GM23248 (cell line): ENCODE data around the gene ZFP2. TPM values are rescaled to one million over a fixed set of nuclear protein-coding genes. Genes with fewer than 3 reads are reported as not detected.

ENCODE experiments used
- DNase-seq: peaks from one replicate; pipeline ENCODE4 v3.0.0-alpha.2; 2015
- H2AFZ ChIP-seq: fragments of 200-600 bp; sonication (generic); 2 replicates; pipeline ENCODE4 v1.6.1; 2016; ENCODE audit warnings: antibody characterized with exemption
- H3F3A ChIP-seq: fragments of 200-600 bp; sonication (generic); 2 replicates; pipeline ENCODE4 v1.6.1; 2016; ENCODE audit warnings: mild to moderate bottlenecking, antibody characterized with exemption, mixed run types; ENCODE audit not compliant: insufficient read depth
- H3K27ac ChIP-seq: fragments of 200-600 bp; sonication (generic); 2 replicates; pipeline ENCODE4 v1.5.1; 2016; ENCODE audit warnings: mild to moderate bottlenecking
- H3K27me3 ChIP-seq: fragments of 200-600 bp; sonication (generic); replicated peaks from 2 replicates; pipeline ENCODE4 v1.6.1; 2016; ENCODE audit warnings: mild to moderate bottlenecking; ENCODE audit not compliant: insufficient read depth
- H3K36me3 ChIP-seq: fragments of 200-600 bp; sonication (generic); 2 replicates; pipeline ENCODE4 v1.6.1; 2016; ENCODE audit warnings: low read depth, mild to moderate bottlenecking
- H3K4me1 ChIP-seq: fragments of 200-600 bp; sonication (generic); 2 replicates; pipeline ENCODE4 v1.6.1; 2016; ENCODE audit warnings: mild to moderate bottlenecking; ENCODE audit not compliant: insufficient read depth
- H3K4me2 ChIP-seq: fragments of 200-600 bp; sonication (generic); one replicate; pipeline ENCODE4 v1.6.1; 2016; ENCODE audit warnings: mild to moderate bottlenecking; ENCODE audit not compliant: unreplicated experiment
- H3K4me3 ChIP-seq: fragments of 200-600 bp; sonication (generic); 2 replicates; pipeline ENCODE4 v1.5.1; 2016; ENCODE audit warnings: mild to moderate bottlenecking
- H3K79me2 ChIP-seq: fragments of 200-600 bp; sonication (generic); 2 replicates; pipeline ENCODE4 v1.6.1; 2016; ENCODE audit warnings: mild to moderate bottlenecking; ENCODE audit not compliant: insufficient read depth
- H3K9ac ChIP-seq: fragments of 200-600 bp; sonication (generic); 2 replicates; pipeline ENCODE4 v1.6.1; 2016; ENCODE audit warnings: mild to moderate bottlenecking
- H3K9me2 ChIP-seq: fragments of 200-600 bp; sonication (generic); 2 replicates; pipeline ENCODE4 v1.6.1; 2016; ENCODE audit warnings: mixed run types, mild to moderate bottlenecking, moderate library complexity; ENCODE audit not compliant: insufficient read depth
- H3K9me3 ChIP-seq: fragments of 200-600 bp; sonication (generic); one replicate; pipeline ENCODE4 v1.6.1; 2017; ENCODE audit warnings: low read depth
- H4K20me1 ChIP-seq: fragments of 200-600 bp; sonication (generic); 2 replicates; pipeline ENCODE4 v1.6.0; 2016; ENCODE audit not compliant: insufficient read depth
- EZH2 ChIP-seq: fragments of 200-600 bp; sonication (generic); IDR thresholded peaks from 2 replicates; pipeline ENCODE4 v1.6.1; 2018; ENCODE audit warnings: antibody characterized with exemption, mild to moderate bottlenecking; ENCODE audit not compliant: insufficient read depth, poor library complexity, severe bottlenecking
- EZH2phosphoT487 ChIP-seq: fragments of 200-600 bp; sonication (generic); IDR thresholded peaks from 2 replicates; pipeline ENCODE4 v1.6.1; 2018; ENCODE audit warnings: antibody characterized with exemption, moderate library complexity, mild to moderate bottlenecking, low read depth; ENCODE audit not compliant: insufficient read depth
- WGBS, 2 experiments: methylation state at CpG; one replicate each; pipeline ENCODE4 v1.1.6; 2015 to 2017; ENCODE audit warnings: low lambda C conversion rate in 2 of 2, low coverage in 1 of 2; ENCODE audit errors: missing lambda C conversion rate in 2 of 2; 5-methylcytosine and 5-hydroxymethylcytosine counted together
- in situ Hi-C: fragments of 300-500 bp; cut with MboI; formaldehyde crosslinking; loops from 2 replicates; pipeline ENCODE4 v1.15.0; 2020
- polyA plus RNA-seq: library from polyadenylated mRNA; unstranded; fragments of >200 nt; fragmentation: Nextera tagmentation; extraction: Ambion mirVana; gene quantifications from 2 replicates; pipeline ENCODE4 v1.2.1, GENCODE V29; 2016
- total RNA-seq: library from RNA; depleted of rRNA; stranded (reverse); fragments of >200 nt; shearing (Covaris generic); gene quantifications from 2 replicates; pipeline ENCODE4 v1.2.3, GENCODE V29; 2014; rRNA removed

Gene ZFP2
- total and polyA plus RNA-seq, 2 experiments from 2014 or later, result 0.74 to 1.8 TPM

GRCh38 chr5:178940569-178941360 lies 45.1 kb downstream of the ZFP2 start, which contains the start of gene ZNF454:
TSS of gene ZNF454 (plus strand) at chr5:178941198. CDS start at chr5:178942792, 1,594 bp downstream.
- Histone ChIP-seq H3K4me2 (peak within 1 kb of the TSS; percentile 74), H2AFZ (peak within 1 kb of the TSS; percentile 85), H3K79me2 (no peaks in the 10 kb centered on the region), H3F3A (no peaks in the 10 kb centered on the region), H3K9me2 (no peaks in the 10 kb centered on the region), H3K9ac (peak within 1 kb of the TSS; percentile 74), H4K20me1 (no peaks in the 10 kb centered on the region), H3K36me3 (no peaks in the 10 kb centered on the region), H3K27me3 (no peaks in the 10 kb centered on the region), H3K4me1 (no peaks in the 10 kb centered on the region), H3K4me3 (peak within 1 kb of the TSS; percentile 76), H3K27ac (peak within 1 kb of the TSS; percentile 58), H3K9me3 (peaks cover 3% of the 10 kb centered on the region)
- DNase-seq, result peak; percentile 94
- TF ChIP-seq EZH2 (no peak), EZH2phosphoT487 (no peak)
- whole genome bisulfite sequencing, 2 experiments, result 2 to 3% methylated on average over 66 to 68 of the region's 69 CpGs
- in situ Hi-C loops, result no loop called here

GRCh38 chr5:178941361-178941760 lies 45.6 kb downstream of the ZFP2 start:
- Histone ChIP-seq H3K36me3 (no peaks in the 10 kb centered on the region), H3K9me3 (no peaks in the 10 kb centered on the region), H4K20me1 (no peaks in the 10 kb centered on the region), H3K27me3 (no peaks in the 10 kb centered on the region), H3F3A (no peaks in the 10 kb centered on the region), H3K9ac (peak overlapping the region; percentile 74), H3K27ac (peak overlapping the region; percentile 58), H3K9me2 (no peaks in the 10 kb centered on the region), H3K4me3 (peak overlapping the region; percentile 76), H3K4me2 (peak overlapping the region; percentile 74), H3K4me1 (no peaks in the 10 kb centered on the region), H2AFZ (peak overlapping the region; percentile 85), H3K79me2 (no peaks in the 10 kb centered on the region)
- in situ Hi-C loops, result no loop called here
- peak; percentile 54 for DNase-seq
- WGBS, 2 experiments, result 4 to 6% methylated on average over 18 to 22 of the region's 23 CpGs
- no peak for TF ChIP-seq EZH2phosphoT487
- TF ChIP-seq EZH2, result no peak

- in situ Hi-C loops, result no loop called here
Measured at GRCh38 chr5:178965465-178966055, 69.8 kb downstream of the ZFP2 start.

GRCh38 chr5:178981381-178981780 lies 85.7 kb downstream of the ZFP2 start:
- TF ChIP-seq EZH2phosphoT487 (no peak), EZH2 (no peak)
- H2AFZ ChIP-seq, result no peak overlapping the region

More at GRCh38 chr5:178965465-178966055, 69.8 kb downstream of the ZFP2 start:
- H3K9ac ChIP-seq, result no peak overlapping the region
- WGBS, 2 experiments, result 89 to 90% methylated on average over 5 of the region's 5 CpGs
- no peak overlapping the region for H2AFZ ChIP-seq
- no peak overlapping the region for H3K4me2 ChIP-seq
- no peaks in the 10 kb centered on the region for H3K9me2 ChIP-seq
- H4K20me1 ChIP-seq, result no peaks in the 10 kb centered on the region
- no peaks in the 10 kb centered on the region for H3K27me3 ChIP-seq
- H3K9me3 ChIP-seq, result no peaks in the 10 kb centered on the region
- no peaks in the 10 kb centered on the region; the same call in 1 of the 2 replicates for H3F3A ChIP-seq
- TF ChIP-seq EZH2, result no peak
- no peak for TF ChIP-seq EZH2phosphoT487
- H3K79me2 ChIP-seq, result no peaks in the 10 kb centered on the region
- no peak for DNase-seq
- no peak overlapping the region for H3K27ac ChIP-seq
- H3K4me3 ChIP-seq, result no peak overlapping the region
- H3K4me1 ChIP-seq, result no peaks in the 10 kb centered on the region
- peaks cover 34% of the 10 kb centered on the region for H3K36me3 ChIP-seq

More at GRCh38 chr5:178981381-178981780, 85.7 kb downstream of the ZFP2 start:
- Histone ChIP-seq H3F3A (no peaks in the 10 kb centered on the region), H3K4me2 (no peak overlapping the region), H3K79me2 (no peaks in the 10 kb centered on the region), H3K9me3 (peaks cover 4% of the 10 kb centered on the region), H3K36me3 (no peaks in the 10 kb centered on the region), H4K20me1 (no peaks in the 10 kb centered on the region), H3K27ac (no peak overlapping the region), H3K9ac (no peak overlapping the region), H3K4me3 (no peak overlapping the region), H3K4me1 (no peaks in the 10 kb centered on the region), H3K27me3 (no peaks in the 10 kb centered on the region), H3K9me2 (no peaks in the 10 kb centered on the region)
- in situ Hi-C loops, result no loop called here
- 74 to 76% methylated on average over 15 of the region's 15 CpGs for WGBS, 2 experiments
- DNase-seq, result no peak

Other genes starting within 250 kb of the ZFP2 start
- 7.0 and 8.7 TPM in 2 replicates for gene ZNF354A, start 165.3 kb upstream of the ZFP2 start, total RNA-seq
- 9.2 and 10.6 TPM in 2 replicates for gene ZNF354A, start 165.3 kb upstream of the ZFP2 start, polyA plus RNA-seq
- 3.3 and 3.4 TPM in 2 replicates for gene ZNF354B, start 36.0 kb upstream of the ZFP2 start, total RNA-seq
- 3.2 and 4.9 TPM in 2 replicates for gene ZNF354B, start 36.0 kb upstream of the ZFP2 start, polyA plus RNA-seq
- 0.97 and 1.9 TPM in 2 replicates for gene ZNF454, start 45.3 kb downstream of the ZFP2 start, total RNA-seq
- 0.96 and 1.3 TPM in 2 replicates for gene ZNF454, start 45.3 kb downstream of the ZFP2 start, polyA plus RNA-seq
- gene GRM6, start 99.4 kb downstream of the ZFP2 start, total RNA-seq, result not detected in 2 replicates
- gene GRM6, start 99.4 kb downstream of the ZFP2 start, polyA plus RNA-seq, result 0.04 TPM in 1 of 2 replicates, not detected in the other
- 1.8 and 5.4 TPM in 2 replicates for gene ZNF879, start 127.9 kb downstream of the ZFP2 start, total RNA-seq
- 2.8 and 3.2 TPM in 2 replicates for gene ZNF879, start 127.9 kb downstream of the ZFP2 start, polyA plus RNA-seq
- 6.9 and 7.5 TPM in 2 replicates for gene ZNF354C, start 164.5 kb downstream of the ZFP2 start, total RNA-seq
- 2.2 and 2.5 TPM in 2 replicates for gene ZNF354C, start 164.5 kb downstream of the ZFP2 start, polyA plus RNA-seq